Endometrial microvascular endothelial cells (primary cell): ENCODE measurements around the gene CBS. TPM values are rescaled to one million over a fixed set of nuclear protein-coding genes. Genes with fewer than 3 reads are reported as not detected.
"Not testable (repeated sequence)": the region's sequence is repeated elsewhere in the genome, so short reads cannot be mapped to it uniquely, and the experiment has no call there.

Experiments
- in situ Hi-C: cut with HindIII; loops from 2 replicates; pipeline ENCODE4 v1.10.0; 2017; ENCODE audit warnings: low sequenced_read_pairs, low pct_unique_long_range_greater_than_20kb; ENCODE audit errors: inconsistent ontology term
- total RNA-seq: library from RNA; depleted of rRNA; stranded (reverse); fragments of >200 nt; gene quantifications from one replicate; pipeline ENCODE4 v1.2.3, GENCODE V29; 2015; ENCODE audit errors: inconsistent ontology term

Gene CBS
- 4.6 TPM for total RNA-seq

DNA sequence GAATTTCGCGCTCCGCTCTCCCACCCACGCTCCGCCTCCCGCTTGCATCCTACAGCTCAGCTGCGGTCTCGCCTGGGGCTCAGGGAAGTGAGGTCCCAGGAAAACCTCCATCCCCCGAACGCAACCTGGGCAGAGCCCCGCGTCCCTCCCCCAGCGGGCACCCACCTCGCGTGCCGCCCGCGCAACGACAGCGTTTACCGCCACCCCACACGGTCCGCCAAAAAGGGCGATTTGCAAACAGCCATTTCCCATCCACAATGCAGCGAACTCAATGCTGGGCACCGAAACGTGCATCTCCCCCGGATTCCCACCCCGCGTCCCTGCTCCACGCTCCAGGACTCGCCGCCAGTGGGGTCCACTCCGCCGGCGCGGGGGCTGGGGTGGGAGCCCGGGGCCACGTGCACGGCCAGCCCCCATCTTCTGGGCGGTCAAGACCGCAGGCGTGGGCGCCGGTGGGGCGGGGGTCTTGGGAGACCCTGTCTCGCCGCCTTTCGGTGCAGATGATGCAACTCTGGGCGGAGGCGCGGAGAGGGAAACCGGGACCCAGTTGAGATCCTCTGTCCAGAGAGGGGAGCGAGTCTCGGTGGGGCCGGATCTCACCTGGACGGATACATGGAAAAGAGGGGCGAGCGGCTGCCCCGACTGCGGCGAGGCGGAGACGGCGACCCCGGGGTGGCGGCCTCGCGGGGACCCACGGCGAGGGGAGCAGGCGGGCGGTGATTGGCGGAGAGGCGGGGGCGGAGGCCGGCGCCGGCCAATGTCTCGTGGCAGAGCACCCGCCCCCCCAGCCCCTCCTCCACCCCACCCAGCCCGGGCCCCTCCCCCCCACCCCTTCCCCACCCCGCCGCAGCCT lies at the start of gene CBS:
CBS (minus strand) TSS at position 666 of the 853 bp plus-strand sequence. CDS start 3,642 bp downstream, outside the sequence.
- in situ Hi-C loops: not testable (repeated sequence)

DNA sequence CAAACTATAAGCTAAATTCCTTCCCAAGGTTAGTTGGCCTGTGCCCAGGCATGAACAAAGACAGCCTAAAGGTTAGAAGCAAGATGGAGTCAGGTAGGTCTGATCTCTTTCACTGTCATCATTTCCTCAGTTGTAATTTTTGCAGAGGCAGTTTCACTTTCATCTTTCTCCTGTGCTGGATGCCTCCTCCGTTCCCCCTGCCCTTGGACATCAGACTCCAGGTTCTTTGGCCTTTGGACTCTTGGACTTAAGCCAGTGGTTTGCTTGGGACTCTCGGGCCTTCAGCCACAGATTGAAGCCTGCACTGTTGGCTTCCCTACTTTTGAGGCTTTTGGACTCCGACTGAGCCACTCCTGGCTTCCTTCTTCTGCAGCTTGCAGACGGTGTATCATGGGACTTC lies 40.3 kb upstream of the CBS start:
- in situ Hi-C loops: not testable (repeated sequence)

DNA sequence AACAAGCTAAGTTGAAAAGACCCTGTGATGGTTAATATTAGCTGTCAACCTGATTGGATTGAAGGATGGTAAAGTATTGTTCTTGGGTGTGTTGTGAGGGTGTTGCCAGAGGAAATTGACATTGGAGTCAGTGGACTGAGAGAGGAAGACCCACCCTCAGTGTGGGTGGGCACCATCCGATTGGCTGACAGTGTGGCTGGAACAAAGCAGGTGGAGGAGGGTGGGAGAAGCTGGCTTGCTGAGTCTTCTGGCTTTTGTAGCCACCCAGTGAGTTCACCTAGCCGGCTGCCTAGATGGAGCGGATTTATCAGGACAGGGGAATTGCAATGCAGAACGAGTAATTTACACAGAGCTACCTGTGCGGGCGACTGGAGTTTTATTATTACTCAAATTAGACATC lies 38.8 kb upstream of the CBS start:
- in situ Hi-C loops: not testable (repeated sequence)

DNA sequence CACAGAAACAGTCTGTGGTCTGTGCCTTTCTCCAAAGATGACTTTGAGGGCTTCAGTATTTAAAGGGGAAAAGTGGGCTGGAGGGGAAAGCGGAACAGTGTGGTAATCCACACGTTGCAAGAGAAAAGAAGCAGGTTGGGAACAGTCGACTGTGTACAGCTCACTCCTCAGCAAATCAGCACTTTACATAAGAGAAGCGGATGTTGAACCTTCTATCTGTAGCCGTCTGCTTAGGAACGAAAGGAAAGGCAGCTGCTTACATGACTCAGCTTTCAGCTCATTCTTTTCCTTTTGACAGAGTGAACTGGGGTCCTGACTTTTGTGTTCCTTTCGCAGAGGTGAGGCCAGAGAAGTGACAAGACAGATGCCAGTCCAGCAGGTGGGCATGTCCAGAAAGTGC lies 33.4 kb upstream of the CBS start:
- in situ Hi-C loops: not testable (repeated sequence)

DNA sequence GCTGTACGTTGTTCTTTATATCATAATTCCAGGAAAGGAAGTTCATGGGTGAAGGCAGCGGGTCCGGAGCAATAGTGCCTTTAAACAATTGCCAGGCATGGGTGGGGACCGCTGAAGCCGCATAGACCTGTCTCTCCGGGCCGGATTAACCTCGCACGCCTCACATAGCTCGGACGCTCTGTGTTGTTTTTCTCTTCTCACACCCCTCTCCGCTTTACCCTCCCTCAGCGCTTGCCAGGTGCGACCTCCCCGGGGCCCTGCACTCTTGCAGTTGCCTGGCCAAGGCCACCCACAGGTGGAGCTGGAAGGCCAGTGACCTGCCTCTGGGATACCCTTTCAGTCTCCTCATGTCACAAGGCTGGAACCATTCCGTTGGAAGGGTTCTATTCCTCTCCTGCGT lies 32.5 kb upstream of the CBS start:
- in situ Hi-C loops: not testable (repeated sequence)

DNA sequence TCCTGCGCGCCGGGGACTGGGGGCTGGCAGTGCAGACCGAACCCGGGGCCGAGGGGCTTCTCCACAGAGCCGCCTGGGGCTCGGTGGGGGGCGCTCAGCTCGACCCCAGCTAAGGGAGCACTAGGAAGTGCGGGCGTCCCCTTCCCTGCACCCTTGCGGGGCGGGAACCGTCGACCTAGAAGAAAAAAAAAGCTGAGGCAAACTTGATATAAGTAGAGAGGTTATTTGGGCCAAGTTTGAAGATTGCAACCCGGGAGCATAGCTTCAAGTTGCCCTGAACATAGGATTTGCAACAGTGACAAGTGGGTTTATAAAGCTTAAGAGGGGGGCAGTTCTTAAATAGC lies 32.1 kb upstream of the CBS start:
- in situ Hi-C loops: not testable (repeated sequence)

DNA sequence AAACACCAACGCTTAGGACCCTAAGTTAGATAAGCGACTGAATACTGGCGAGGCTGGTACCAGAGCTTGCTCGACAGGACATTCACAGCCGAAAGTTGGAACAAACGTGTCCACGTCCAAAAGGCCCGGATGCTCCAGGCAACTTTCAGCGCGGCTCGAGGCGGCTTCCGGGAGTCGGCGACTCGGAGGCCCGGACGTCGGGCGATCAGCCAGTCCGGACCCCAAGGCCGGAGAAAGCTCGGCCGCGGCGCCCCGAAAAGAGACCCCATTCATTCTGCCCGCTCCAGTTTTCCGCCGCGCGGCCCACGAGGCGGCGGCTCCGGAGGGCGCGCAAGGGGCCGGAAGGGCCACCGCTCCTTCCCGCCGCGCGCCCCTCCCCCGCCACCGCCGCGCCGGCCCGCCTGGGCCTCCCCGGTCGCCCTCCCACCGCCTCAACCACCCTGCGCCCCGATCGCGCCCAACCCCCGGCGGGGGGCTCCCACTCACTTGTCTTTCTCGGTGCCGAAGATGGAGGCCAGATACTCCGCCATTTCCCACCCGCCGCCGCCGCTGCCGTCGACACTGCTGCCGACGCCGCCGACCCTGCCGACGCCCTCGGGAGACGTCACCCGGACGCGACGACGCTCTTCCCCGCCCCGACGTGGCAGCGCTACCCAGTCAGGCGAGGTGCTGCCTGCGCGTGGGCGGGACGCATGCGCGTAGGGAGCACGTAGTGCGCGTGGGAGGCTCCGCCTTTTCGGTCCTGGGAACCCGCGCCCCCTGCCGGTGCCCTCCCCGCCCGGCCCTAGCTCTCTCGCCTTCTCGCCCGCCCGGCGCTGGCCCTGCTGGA lies 31.5 kb upstream of the CBS start, which contains the start of gene U2AF1:
U2AF1 (minus strand) TSS at position 606 of the 829 bp plus-strand sequence; CDS start at position 530, 76 bp downstream.
- in situ Hi-C loops: not testable (repeated sequence)

DNA sequence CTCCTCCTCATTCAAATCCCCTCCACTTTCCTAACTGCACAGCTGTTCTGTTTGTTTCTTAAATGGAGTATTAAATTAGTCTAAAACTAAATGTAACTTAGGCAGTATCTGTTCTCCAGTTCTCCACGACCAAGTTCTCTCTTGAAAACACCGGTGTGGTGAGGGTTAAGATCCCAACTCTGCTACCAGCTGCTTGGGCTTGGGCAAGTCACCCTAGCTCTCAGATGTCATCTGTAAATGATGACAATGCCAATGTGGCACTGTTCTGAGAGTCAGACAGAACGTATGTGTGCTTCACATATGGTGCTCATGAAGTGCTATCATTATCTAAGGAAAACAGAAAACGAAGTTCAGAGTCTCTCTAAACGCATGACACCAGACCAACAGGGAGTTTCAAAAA lies 29.0 kb upstream of the CBS start:
- in situ Hi-C loops: not testable (repeated sequence)

DNA sequence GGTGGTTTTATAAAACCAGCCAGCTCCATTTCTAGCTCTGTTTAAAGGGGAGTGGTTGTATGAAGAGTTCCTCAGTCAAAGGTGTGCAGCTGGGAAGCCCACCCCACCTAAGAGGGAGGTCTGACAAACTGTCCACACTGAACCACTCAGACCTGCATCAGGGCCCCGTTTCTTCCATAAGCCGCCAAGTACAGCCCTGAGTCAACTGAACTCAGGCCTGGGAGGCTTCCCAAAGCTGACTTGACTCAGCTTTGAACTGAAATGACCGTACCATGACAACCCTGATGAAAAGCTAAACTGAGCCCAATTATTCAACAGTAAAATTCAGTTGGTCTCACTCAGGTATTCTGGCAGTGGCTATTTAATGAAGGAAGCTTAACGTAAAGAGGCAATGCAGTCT lies 26.6 kb upstream of the CBS start:
- in situ Hi-C loops: not testable (repeated sequence)

DNA sequence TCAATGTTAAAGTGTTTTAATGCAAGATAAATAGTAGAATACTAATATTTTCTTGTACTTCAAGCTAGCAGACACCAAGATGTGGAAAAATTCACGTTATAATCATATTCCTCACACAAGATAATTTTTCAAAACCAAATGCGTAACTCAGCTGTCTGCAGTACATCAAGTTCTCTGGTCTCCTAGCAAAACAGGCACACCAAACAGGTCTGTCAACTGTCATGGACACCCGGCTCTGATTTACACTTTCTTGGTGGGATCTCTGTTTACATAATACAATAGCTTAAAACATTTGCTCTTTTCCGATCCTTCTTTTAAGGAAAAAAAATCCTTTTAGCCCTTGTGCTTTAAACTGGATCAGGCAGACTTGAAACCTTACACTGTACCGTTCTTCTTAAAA lies 26.0 kb upstream of the CBS start:
- in situ Hi-C loops: not testable (repeated sequence)

DNA sequence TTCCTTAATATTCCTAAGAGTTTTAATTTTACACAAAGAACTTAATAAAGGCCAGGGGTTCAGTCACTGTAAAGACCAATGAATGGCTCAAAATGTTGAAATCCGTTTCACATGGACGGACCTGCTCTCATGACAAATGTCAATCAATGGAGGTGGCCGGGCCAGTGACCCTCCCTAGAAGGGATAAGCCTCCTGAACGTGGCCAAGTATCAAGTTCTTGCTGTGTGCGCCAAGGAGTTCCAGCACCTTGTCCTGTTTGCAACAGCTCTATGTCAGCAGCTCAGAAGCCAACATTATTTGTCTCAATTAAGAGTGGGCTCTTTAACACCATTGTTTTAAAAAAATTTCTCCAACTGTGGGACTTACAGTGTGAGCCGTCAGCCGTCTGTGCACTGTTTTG lies 25.4 kb upstream of the CBS start:
- in situ Hi-C loops: not testable (repeated sequence)

DNA sequence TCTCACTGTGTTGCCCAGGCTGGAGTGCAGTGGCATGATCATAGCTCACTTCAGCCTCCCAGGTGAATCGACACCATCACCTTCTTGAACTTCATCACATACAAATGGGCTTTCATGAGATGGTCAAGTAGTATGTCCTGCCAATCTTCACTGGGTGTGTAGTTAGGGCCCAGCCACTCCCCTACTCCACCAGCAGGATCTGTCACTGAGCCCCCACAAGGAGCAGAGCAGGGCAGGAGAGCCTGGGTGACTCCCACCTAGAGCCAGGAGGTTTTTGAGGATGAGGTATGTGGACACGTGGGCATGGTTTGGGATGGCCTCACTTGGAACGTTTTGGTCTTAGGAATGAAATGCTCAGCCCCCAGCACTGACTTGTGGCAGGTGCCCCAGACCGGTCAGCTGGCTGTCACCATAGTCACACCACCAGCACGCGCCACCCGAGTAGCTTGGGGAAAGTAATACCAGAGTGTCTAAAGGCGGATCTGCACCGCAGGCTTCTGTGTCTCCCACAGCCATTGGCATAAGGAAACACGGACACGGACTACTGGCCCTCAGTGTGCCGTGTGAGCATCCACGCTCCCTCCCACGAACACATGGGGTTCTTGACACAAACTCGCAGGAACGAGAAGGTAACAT lies 16.5 kb upstream of the CBS start:
- in situ Hi-C loops: not testable (repeated sequence)

DNA sequence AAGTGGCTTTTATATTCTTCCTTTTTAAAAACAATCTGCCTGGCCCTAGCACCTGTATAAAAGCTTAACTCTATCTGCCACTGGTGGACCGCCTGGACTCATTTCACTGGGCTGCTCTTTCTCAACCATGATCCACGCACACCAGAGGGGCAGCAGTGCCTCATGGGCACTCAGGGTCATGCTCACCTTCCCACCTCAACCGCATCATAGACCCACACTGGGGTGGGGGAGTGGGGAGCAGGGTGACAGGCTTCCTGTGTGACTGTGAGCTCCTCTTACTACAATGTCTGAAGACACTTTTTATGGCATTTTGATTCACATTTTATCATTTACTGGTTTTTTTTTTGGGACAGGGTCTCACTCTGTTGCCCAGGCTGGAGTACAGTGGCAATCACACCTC lies 15.3 kb upstream of the CBS start:
- in situ Hi-C loops: not testable (repeated sequence)

DNA sequence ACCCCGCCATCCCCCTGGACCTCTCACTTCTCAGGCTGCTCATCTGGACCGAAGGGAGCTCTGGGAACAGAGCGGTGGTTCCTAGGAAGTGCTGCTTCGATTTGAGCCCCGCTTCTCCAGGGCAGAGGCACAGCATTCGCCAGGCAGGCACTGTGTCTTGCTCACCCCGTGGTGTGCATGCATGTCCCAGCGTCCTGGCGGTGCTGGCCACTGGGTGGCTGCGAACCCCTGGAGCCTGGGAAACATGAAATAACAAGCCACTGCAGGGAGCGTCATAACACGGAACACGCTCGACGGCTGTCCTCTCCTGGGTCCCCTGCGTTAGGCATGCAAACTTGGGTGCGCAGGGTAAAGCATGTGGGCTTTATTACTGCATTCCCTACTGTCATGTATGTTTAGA lies 13.8 kb upstream of the CBS start:
- in situ Hi-C loops: not testable (repeated sequence)

DNA sequence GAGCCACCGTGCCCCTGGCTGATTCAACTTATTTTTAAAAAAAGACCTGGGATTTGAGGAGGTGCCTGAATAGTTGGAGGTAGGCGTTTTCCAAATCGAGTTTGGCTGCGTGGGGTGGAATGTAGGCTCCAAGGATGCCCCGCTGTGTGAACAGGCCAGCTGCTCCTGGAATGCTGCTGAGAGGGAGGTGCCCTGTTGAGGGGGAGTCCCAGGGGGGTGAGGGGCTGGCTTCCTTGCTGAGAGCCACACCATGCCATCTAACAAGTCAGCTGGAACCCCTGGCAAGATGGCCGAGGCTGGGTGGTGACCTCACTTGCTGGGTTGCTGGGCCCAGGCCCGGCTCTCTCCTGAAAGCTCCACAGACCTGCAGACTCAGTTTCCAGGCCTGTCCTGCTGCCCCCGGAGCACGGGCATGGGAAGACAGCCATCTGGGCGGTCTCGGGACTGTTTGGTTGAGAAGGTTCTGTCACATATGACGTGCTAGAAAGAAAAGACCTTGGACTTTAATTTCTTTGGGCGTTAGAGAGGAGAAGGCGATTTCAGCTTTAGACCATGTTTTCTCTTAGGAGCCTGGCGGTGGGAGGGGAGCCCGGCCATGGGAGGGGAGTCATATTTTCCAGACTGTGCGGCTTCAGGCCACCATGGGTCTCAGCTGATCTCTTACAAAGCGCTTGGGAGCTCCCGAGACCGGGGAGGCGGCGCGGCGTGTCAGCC lies 7.1 kb upstream of the CBS start:
- in situ Hi-C loops: not testable (repeated sequence)

DNA sequence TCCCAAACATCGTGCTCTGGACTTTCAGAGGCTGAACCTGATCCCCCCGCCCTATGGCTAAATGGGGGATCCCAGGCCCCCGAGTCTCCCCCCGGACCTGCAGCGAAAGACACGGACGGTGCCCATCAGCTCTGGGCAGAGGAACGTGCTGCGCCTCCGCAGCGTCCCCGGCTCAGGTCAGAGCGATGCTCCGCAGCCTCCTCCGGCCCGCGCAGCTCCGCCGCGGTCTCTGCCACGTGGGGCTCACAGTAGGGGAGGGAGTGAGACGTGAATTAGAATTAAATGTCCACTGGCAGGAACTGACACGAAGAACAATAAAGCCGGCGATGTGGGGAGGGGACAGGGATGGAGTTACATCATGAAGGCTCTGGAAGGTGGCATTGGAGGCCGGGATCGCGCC lies 1.0 kb upstream of the CBS start:
- in situ Hi-C loops: not testable (repeated sequence)

DNA sequence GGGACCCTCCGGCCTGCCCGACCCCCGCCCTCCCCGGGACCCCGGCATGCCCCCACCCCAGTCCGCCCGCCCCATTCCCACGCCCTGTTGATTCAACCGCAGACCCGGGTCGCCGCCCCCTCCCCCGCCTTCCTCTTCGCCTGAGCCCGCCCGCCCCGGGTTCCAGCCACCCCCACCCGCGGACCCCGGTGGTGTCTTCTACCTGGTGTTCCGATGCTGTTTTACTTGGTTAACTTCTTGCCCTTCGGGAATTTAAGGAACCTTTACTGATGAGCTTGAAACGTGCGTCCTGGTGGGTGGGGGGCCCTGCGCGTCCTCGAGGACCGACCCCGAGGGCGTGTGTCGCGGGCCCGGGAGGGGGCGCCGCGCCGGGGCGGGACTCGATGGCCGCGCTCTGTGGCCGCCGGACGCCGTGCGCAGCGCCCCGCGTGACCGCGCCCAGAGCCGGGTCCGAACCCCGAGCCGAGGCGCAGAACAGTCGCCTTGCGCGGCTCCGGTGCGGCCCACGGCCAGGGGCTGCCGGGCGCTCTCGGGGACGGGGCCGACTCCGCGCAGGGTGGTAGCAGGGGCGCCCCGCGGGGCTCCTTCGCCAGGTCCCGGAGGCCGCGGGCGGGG lies 495 bp upstream of the CBS start:
- in situ Hi-C loops: not testable (repeated sequence)

DNA sequence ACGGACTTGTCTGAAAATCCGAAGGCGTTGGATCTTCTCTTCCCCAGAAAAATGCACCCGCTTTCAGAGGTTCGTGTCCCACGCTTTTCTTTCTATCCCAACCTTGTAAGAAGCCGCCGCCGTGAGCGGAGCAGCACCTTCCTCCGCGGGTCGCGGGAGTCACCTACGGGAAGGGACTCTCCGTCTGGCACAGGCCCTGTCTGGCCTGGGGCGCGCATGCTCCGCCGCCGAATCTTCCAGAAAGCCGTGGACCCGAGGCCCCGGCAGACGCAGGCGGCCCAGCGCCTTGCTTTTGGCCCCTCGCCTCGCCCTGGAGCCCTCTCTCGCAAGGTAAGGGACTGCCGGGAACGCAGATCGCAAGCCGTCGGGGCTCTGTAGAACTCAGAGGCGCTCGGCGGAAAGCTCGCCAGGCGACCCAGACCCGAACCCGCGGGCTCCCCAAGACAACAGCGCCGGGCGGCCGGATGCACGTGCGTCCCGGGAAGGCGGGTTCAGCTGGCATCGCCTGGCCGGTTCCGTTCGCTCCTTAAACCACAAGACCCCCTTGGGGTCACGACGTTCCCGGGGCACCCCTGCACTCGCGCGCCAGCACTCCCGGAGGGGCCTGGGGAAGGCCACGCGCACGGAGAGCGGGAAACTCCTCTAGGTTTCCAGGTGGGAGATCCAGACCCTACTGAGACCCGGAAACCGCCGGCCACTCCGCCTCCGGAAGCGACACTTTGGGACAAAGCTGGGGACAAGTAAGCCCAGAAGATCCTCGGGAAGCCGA lies 1.1 kb downstream of the CBS start:
- in situ Hi-C loops: not testable (repeated sequence)
